K562 (cell line): ENCODE data around the gene TTC39A. TPM values are rescaled to one million over a fixed set of nuclear protein-coding genes. Genes with fewer than 3 reads are reported as not detected.

ENCODE experiments used
- ATAC-seq: fragments of 200-7000 bp; cut with Tn5 transposase; 3 replicates; pipeline ENCODE4 v1.9.1; 2020; ENCODE audit warnings: moderate library complexity
- BruUV-seq: library from RNA; stranded (reverse); fragments of 400-500 nt; replicated peaks from 2 replicates; lab custom pipeline; 2021; lab: Mats Ljungman, UMichigan
- CTCF ChIA-PET: fragments of 300-600 bp; formaldehyde crosslinking; extraction: SDS; loops from one replicate; lab custom pipeline; 2021; ENCODE audit warnings: low intra/inter-chr PET ratio; lab: Yijun Ruan, JAX
- POLR2A ChIA-PET: fragments of 300-600, 350-650 bp; sonication (Branson Sonifier 250); formaldehyde crosslinking; extraction: SDS; loops from one replicate; lab custom pipeline; 2021; ENCODE audit warnings: antibody characterized with exemption, inconsistent platforms; lab: Yijun Ruan, JAX
- DNase-seq, 4 experiments: peaks; one replicate each; pipeline versions ENCODE4 v3.0.0 to v3.0.0-alpha.2; 2011 to 2018; ENCODE audit warnings: low spot score in 3 of 4, mixed read lengths in 3 of 4; ENCODE audit errors: extremely low read depth in 1 of 4
- FAIRE-seq: peaks from 2 replicates; lab custom pipeline; 2011; peaks lifted over from hg19 to GRCh38; lab: Jason Lieb, UNC
- H2AFZ ChIP-seq: 2 replicates; pipeline ENCODE4 v1.6.0; 2011; ENCODE audit warnings: low read depth, low read length, control low read depth, inconsistent platforms
- H3K27ac ChIP-seq: fragments of 200-600 bp; 3 replicates; pipeline ENCODE4 v1.8.0; 2011; ENCODE audit warnings: low read depth, mild to moderate bottlenecking, control low read depth, inconsistent platforms, low read length, moderate library complexity, mixed read lengths; ENCODE audit errors: extremely low read depth
- H3K27me3 ChIP-seq, 2 experiments: fragments of 300-600 bp in 1 of 2; 2 replicates in 1 of 2; 3 replicates in 1 of 2; pipeline versions ENCODE4 v1.6.0 to v1.8.0; 2011; ENCODE audit warnings: inconsistent platforms in 2 of 2, low read length in 2 of 2, mild to moderate bottlenecking in 1 of 2, mixed read lengths in 1 of 2, moderate library complexity in 1 of 2; ENCODE audit not compliant: control insufficient read depth in 2 of 2, insufficient read depth in 2 of 2
- H3K36me3 ChIP-seq: fragments of 300-600 bp; 3 replicates; pipeline ENCODE4 v1.8.0; 2011; ENCODE audit warnings: mild to moderate bottlenecking, low read length, inconsistent platforms; ENCODE audit not compliant: control insufficient read depth, insufficient read depth
- H3K4me1 ChIP-seq, 2 experiments: fragments of 200-600 bp in 1 of 2; replicated peaks in 1 of 2; 2 replicates in 1 of 2; 3 replicates in 1 of 2; pipeline versions ENCODE4 v1.5.1 to v1.8.0; 2011; ENCODE audit warnings: inconsistent platforms in 2 of 2, low read length in 2 of 2, mild to moderate bottlenecking in 1 of 2, mixed read lengths in 1 of 2, moderate library complexity in 1 of 2; ENCODE audit not compliant: control insufficient read depth in 2 of 2, insufficient read depth in 2 of 2
- H3K4me2 ChIP-seq: 2 replicates; pipeline ENCODE4 v1.6.1; 2011; ENCODE audit warnings: low read length, control low read depth, inconsistent platforms, mixed read lengths; ENCODE audit not compliant: insufficient read depth
- H3K4me3 ChIP-seq: fragments of 200-600 bp; sonication (generic), shearing (Covaris generic); 2 replicates; pipeline ENCODE4 v1.5.1; 2016; ENCODE audit warnings: control low read depth, inconsistent platforms
- H3K79me2 ChIP-seq: fragments of 200-600 bp; 3 replicates; pipeline ENCODE4 v1.8.0; 2011; ENCODE audit warnings: low read length, inconsistent platforms; ENCODE audit not compliant: control insufficient read depth, insufficient read depth
- H3K9ac ChIP-seq, 2 experiments: 2 replicates each; pipeline versions ENCODE4 v1.6.0 to v1.6.1; 2011; ENCODE audit warnings: low read depth in 2 of 2, low read length in 2 of 2, control low read depth in 1 of 2, inconsistent platforms in 1 of 2, mild to moderate bottlenecking in 1 of 2, mixed read lengths in 1 of 2; ENCODE audit not compliant: insufficient read depth in 1 of 2
- H3K9me1 ChIP-seq: one replicate; pipeline ENCODE4 v1.6.0; 2011; ENCODE audit warnings: inconsistent platforms, mild to moderate bottlenecking, low read length, moderate library complexity; ENCODE audit not compliant: control insufficient read depth, insufficient read depth
- H3K9me3 ChIP-seq: replicated peaks from 2 replicates; pipeline ENCODE4 v1.5.1; 2011; ENCODE audit warnings: low read depth, low read length, inconsistent platforms; ENCODE audit not compliant: control insufficient read depth, insufficient read depth
- H4K20me1 ChIP-seq: replicated peaks from 2 replicates; pipeline ENCODE4 v1.6.1; 2011; ENCODE audit warnings: low read length, inconsistent platforms, mixed read lengths; ENCODE audit not compliant: control insufficient read depth, insufficient read depth
- FOXJ2 ChIP-seq: fragments of 200-800 bp; sonication (Bioruptor generic); IDR thresholded peaks from 2 replicates; pipeline ENCODE4 v1.6.1; 2016; ENCODE audit warnings: missing genetic modification characterization, missing compliant biosample characterization
- FOXJ3 ChIP-seq: sonication (generic); formaldehyde crosslinking; IDR thresholded peaks from 2 replicates; pipeline ENCODE4 v1.4.0; 2020; ENCODE audit warnings: mild to moderate bottlenecking, missing genetic modification reagents
- MXI1 ChIP-seq: IDR thresholded peaks from 2 replicates; pipeline ENCODE4 v1.6.1; 2011; ENCODE audit warnings: low read depth, mild to moderate bottlenecking, improper control_type of control experiment, low read length
- PTBP1 ChIP-seq: fragments of 200-400 bp; formaldehyde crosslinking; IDR thresholded peaks from 2 replicates; pipeline ENCODE4 v1.6.1; 2017; ENCODE audit warnings: low read depth, low read length
- SMAD3 ChIP-seq: fragments of 450-650 bp; formaldehyde crosslinking; conservative IDR thresholded peaks from 2 replicates; pipeline ENCODE4 v1.4.0; 2020; ENCODE audit warnings: mild to moderate bottlenecking
- TAF1 ChIP-seq: IDR thresholded peaks from 2 replicates; pipeline ENCODE4 v1.6.1; 2011; ENCODE audit warnings: mild to moderate bottlenecking, low read length, moderate library complexity; ENCODE audit not compliant: insufficient read depth, control insufficient read depth, severe bottlenecking; ENCODE audit errors: extremely low read depth
- ZBTB7A ChIP-seq: IDR thresholded peaks from 2 replicates; pipeline ENCODE4 v1.6.1; 2011; ENCODE audit warnings: low read depth, mild to moderate bottlenecking, low read length, moderate library complexity, borderline replicate concordance; ENCODE audit not compliant: control insufficient read depth
- ZC3H11A ChIP-seq: IDR thresholded peaks from 2 replicates; pipeline ENCODE4 v1.6.1; 2012; ENCODE audit warnings: low read depth, low read length, improper control_type of control experiment
- WGBS: fragments of 100-300 bp; shearing (Covaris generic); methylation state at CpG from one replicate; pipeline ENCODE4 v1.1.6; 2016; ENCODE audit warnings: low coverage, mixed read lengths; ENCODE audit not compliant: insufficient coverage; ENCODE audit errors: missing lambda C conversion rate; 5-methylcytosine and 5-hydroxymethylcytosine counted together
- in situ Hi-C: fragments of 300-500 bp; cut with MboI; formaldehyde crosslinking; loops from 4 replicates; pipeline ENCODE4 v1.15.0; 2018; ENCODE audit warnings: inconsistent platforms, mixed read lengths
- intact Hi-C: fragments of 100-400 bp; cut with micrococcal nuclease; formaldehyde crosslinking; loops from 2 replicates; pipeline ENCODE4 v1.14.2; 2022
- polyA plus RNA-seq, 8 experiments: library from polyadenylated mRNA; depleted of rRNA in 4 of 8; stranded (reverse) in 5 of 8; unstranded in 3 of 8; fragments of >200 nt; fragmentation: Nextera tagmentation in 2 of 8; fragmentation: Illumina TruSeq in 1 of 8; extraction: Ambion mirVana in 2 of 8; extraction: Trizol in 1 of 8; gene quantifications; 2 replicates each; pipeline versions ENCODE4 v1.2.1 to v1.2.3, GENCODE V29; 2011 to 2014; ENCODE audit warnings: inconsistent platforms in 1 of 8, missing spikeins in 1 of 8
- total RNA-seq, 7 experiments: library from RNA; depleted of rRNA in 6 of 7; stranded (reverse); fragments of >200 nt in 6 of 7; fragmentation: Illumina TruSeq in 2 of 7; extraction: Trizol in 2 of 7; gene quantifications; 2 replicates each; pipeline versions ENCODE4 v1.2.1 to v1.2.3, GENCODE V29; 2011 to 2021; ENCODE audit warnings: low replicate concordance in 1 of 7

Gene TTC39A
- total and polyA plus RNA-seq, 9 of the 15 experiments (the other 6 are each of a cell fraction or from before 2014, with no cell fraction given) = 0.18 to 0.82 (median 0.35) TPM

GRCh38 chr1:51255331-51255730, 75.0 kb downstream of the TTC39A start:
- H4K20me1 ChIP-seq = peaks cover 31% of the 10 kb centered on the region
- H3K9me1 ChIP-seq = no peaks in the 10 kb centered on the region
- no peak overlapping the region for H3K27ac ChIP-seq
- POLR2A ChIA-PET = interaction anchor here (0.9 to 3.3 kb wide), 8 partner anchors 8 to 40 kb away, joined by 3 to 16 read pairs (median 5); partner anchors contain the start of gene RNF11
- CTCF ChIA-PET = no interaction called here
- H3K4me2 ChIP-seq = no peak overlapping the region
- no TSS peak for BruUV-seq
- DNase-seq = no peak
- TF ChIP-seq FOXJ2 (tag) = no peak
- TF ChIP-seq MXI1 = no peak
- TF ChIP-seq ZBTB7A = no peak
- TF ChIP-seq TAF1 = no peak
- no peak for TF ChIP-seq PTBP1
- no peak for TF ChIP-seq ZC3H11A
- TF ChIP-seq SMAD3 = no peak
- no peak for TF ChIP-seq FOXJ3 (CRISPR knock-in tag)
- H3K9ac ChIP-seq = no peak overlapping the region
- H3K36me3 ChIP-seq = 0 out of 3 replicates have a peak, but pooled peaks cover under 1% of the 10 kb centered on the region
- H2AFZ ChIP-seq = no peak overlapping the region
- no peaks in the 10 kb centered on the region for H3K27me3 ChIP-seq
- ATAC-seq = no peak
- H3K4me3 ChIP-seq = no peak overlapping the region
- no peak for FAIRE-seq
- 42% methylated on average over 3 of the region's 3 CpGs for WGBS
- in situ Hi-C loops (no loop called here), intact Hi-C loops (no loop called here)
- H3K9me3 ChIP-seq = no peaks in the 10 kb centered on the region
- H3K4me1 ChIP-seq = peaks cover 0 to 6% of the 10 kb centered on the region in 2 experiments; a peak in 2 of 5 replicates
- peaks cover 62% of the 10 kb centered on the region for H3K79me2 ChIP-seq
